Hematopoietic multipotent progenitor cell treated with erythropoietin and hydrocortisone succinate and interleukin-3 and kit ligand, for 8 days (in vitro differentiated cells): Measurements from ENCODE around the gene GNPNAT1.

Experiments used
- DNase-seq: peaks from one replicate; pipeline ENCODE4 v3.0.0-alpha.2; 2015

GNPNAT1 gene

GRCh38 chr14:52791223-52792096 lies at the start of gene GNPNAT1:
Gene GNPNAT1, minus strand, starts transcription at chr14:52791607. Its CDS starts 6,957 bp downstream, at chr14:52784650.
- peak; percentile 92 for DNase-seq

GRCh38 chr14:52840877-52841276 lies 49.5 kb upstream of the GNPNAT1 start:
- no peak for DNase-seq

- DNase-seq = no peak
Observed at GRCh38 chr14:52837451-52837850, 46.0 kb upstream of the GNPNAT1 start.

DNA sequence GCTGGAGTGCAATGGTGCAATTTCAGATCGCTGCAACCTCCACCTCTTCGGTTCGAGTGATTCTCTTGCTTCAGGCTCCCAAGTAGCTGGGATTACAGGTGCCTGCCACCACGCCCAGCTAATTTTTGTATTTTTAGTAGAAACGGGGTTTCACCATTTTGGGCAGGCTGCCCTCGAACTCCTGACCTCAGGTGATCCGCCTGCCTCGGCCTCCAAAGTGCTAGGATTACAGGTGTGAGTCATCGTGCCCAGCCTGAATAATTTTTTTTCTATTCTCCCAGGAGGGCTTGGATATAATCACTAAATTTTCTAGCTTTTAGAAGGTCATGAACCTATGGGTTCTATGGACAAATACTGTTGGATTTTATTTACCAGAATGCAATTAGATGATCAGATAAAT lies 44.7 kb upstream of the GNPNAT1 start:
- no peak for DNase-seq

DNA sequence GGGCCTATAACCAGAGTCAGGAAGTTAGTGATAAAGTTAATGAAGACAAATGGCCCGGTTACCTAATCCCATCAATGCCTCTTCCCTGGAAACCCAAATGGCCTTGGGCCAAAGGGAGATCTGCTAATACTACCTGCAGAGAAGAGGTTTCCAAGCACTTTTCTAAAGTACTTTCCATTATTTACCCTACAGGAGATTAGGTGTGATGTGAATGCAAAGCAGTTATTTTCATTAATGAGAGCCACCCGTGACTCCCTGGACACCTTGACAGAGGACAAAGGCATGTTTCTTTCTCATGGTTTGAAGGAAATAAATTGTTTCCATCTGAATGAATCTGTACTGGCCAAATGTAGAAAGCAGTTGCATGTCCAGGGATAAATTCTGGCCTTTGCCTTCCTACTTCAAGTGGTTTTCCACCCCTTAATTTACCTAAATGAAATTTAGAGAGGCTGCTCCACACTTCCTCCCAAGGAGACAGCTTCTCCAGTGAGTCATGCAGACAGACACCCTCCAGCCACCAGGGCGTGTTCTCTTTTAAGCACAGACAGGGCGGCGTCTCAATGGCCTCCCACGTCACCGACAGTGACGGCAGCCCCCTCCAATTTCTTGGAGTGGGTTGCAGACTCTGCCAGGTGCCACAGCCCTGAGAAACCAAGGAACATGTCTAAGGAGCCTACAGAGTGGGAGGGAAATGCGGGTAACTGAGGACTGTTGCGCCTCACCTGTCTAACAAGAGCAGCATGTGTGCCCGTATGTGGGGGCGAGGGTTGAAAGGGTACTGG lies 43.9 kb upstream of the GNPNAT1 start:
- DNase-seq = peak; percentile 12

- DNase-seq = peak; percentile 9
Observed at GRCh38 chr14:52834440-52834842, 43.0 kb upstream of the GNPNAT1 start.

GRCh38 chr14:52833891-52834290 lies 42.5 kb upstream of the GNPNAT1 start:
- no peak for DNase-seq

DNA sequence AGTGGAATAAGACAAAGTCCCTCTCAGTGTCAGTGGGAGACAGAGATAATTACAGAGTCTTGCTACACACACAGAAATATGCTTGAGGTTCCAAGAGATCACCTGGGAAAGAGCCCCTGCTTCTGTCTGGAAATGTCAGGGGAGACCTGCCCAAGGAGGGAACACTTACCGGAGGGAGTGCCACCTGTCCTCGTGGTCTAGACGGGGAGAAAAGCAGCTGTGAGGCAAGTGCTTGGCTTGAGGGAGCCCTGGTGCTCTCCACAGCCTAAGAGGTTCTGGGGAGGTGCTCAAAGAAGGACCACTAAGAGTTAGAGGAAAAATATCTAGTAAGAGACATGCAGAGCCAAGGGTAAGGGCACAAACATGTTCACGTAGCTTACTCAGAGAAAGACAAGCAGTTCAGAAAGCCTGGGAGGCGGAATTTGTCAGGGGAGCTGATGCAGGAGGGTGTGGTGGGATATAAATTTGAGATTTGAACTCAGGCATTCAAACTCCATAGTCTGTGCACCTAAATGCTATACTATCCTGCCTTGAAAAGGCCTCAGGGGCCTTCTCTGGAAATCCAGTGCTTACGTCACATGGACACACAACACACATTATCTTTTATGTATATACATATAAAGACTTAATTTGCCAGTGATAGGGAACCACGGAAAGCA lies 38.2 kb upstream of the GNPNAT1 start:
- DNase-seq = no peak

DNA sequence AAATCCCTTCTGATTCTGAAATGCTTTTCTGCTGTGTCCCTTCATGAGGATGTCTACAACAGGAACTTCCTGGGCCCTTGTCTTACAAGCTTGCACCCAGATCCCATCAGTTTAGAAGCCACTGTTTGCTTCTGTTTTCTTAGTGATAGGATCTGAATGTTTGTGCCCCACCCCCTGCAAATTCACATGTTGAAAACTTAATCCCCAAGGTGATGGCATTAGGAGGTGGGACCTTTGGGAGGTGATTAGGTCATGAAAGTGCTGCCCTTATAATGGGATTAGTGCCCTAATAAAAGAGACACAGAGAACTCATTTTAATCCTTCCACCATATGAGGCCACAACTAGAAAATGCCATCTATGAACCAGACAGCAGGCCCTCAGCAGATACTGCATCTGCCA lies 36.0 kb upstream of the GNPNAT1 start:
- no peak for DNase-seq

DNA sequence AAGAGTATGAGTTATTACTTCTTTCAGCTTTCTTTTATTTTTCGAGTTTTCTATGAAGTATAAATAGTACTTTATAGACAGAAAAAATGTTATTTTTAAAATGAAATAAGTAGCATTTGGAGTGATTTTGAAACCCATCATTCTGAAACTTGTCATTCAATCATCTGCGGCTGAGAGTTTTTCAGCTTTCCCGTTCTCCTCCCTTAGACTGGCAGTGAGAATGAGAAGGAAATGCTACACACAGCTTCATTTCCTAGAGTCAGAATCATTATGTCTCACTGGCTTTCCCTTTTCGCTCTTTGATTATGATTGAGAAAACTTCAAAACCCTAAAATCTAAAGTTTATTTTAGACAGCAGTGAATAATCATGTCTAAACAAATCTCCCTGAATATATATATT lies 33.7 kb upstream of the GNPNAT1 start:
- DNase-seq = no peak

DNA sequence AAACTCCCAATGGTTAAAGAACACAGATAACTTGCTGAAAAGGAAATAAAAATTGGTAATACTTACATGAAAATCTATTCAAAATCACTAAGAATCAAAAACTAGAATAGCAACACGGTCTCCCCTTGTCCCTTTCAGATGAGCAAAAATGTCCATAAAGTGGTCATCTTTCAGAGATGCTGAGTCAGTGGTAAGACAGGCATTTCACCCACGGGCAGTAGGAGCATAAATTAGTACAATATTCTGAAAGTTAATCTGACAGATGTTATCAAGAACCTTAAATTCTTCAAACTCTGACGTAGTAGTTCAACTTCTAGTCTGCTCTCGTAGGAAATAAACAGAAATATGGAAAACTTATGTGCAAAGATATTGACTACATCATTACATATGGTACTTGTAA lies 33.1 kb upstream of the GNPNAT1 start:
- no peak for DNase-seq

GRCh38 chr14:52821805-52822250 lies 30.4 kb upstream of the GNPNAT1 start:
- no peak for DNase-seq

DNA sequence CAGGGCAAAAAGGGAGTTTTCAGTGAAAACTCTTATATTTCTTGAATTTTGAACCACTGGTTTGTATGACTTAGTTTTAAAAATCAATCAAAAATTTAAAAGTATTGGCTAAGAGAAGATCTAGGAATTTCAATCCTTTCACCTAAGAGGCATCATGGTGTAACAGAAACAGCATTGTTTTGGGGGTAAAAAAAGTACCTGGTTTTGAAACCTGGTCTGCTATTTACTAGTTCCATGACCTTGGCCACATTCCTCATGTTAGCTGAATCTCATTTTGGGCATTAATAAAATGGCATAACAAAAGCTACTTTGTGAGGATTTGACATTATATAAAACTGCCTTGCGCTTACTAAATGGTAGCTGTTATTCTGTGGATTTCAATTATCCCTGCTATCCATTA lies 16.7 kb upstream of the GNPNAT1 start:
- no peak for DNase-seq

DNA sequence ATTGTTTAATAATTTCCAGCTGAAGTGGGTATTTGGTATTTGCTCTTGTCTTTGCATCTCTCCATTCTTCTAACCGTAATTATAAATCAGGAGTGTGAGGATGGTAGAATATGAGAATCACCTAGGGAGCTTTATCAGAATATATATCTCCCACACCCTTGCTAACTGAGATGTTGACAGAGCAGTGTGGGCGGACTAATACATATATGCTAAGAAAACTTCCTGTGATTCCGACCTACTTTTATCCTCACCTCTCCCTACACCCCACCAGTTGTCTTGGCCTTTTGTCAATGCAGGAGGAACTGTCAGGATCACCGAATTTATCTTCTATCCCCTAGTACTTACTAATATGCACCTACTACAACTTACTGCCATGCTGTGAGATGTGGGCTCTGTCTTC lies 14.7 kb upstream of the GNPNAT1 start:
- DNase-seq = no peak

DNA sequence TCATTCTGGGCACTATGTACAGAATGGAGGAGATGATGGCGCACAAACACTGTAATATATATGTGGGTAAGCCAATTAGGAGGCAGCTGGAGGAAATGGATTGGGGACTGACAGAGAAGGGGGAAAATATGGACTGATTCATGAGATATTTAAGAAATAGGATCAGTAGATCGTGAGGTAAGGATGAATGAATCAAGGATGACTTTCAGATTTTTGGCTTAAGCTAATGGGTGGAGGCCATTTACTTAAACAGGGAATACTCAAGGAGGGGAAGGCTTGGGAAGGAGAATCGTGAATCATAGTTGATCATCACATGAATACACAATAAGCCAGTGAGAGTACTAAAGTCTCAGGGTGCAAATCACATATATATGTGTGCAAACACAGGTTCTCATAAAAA lies 11.2 kb upstream of the GNPNAT1 start:
- no peak for DNase-seq

GRCh38 chr14:52801014-52801712 lies 9.8 kb upstream of the GNPNAT1 start:
- DNase-seq = no peak

DNA sequence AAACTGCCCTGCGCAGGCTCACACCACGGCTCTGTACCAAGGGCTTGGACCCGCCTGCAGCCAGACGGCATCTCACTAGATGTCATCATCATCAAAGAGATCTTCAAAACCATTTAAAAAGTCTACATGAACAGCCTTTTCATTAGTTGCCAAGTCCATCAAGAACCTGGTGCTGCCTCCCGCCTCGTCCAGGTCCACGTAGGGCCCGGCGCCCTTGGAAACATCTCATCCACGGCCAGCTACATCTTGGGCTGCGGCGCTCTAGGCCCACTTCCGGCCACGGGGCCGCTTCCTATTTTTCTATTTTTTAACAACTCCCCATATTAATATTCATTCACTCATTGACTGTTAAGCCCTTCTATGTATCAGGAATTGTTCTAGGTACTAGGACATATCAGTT lies 7.4 kb upstream of the GNPNAT1 start:
- no peak for DNase-seq

- DNase-seq = peak; percentile 26
Observed at GRCh38 chr14:52797653-52798052, 6.2 kb upstream of the GNPNAT1 start.

GRCh38 chr14:52793061-52793460 lies 1.7 kb upstream of the GNPNAT1 start:
- DNase-seq = no peak

DNA sequence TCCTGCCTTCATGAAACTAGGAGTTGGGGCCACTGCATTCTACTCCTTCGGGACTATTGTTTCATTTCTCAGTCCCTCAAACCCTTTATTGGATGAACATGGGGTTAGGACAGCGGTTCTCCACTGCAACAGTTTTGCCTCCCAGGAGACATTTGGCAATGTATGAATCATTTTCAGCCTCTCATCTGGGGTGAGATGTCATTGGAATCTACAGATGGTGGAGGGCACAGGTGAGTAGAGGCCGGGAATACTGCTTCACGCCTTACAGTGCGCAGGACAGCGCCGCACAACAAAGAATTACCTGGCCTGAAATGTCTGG lies 649 bp upstream of the GNPNAT1 start:
- no peak for DNase-seq

GRCh38 chr14:52790756-52791222 lies 618 bp downstream of the GNPNAT1 start:
- DNase-seq = no peak

DNA sequence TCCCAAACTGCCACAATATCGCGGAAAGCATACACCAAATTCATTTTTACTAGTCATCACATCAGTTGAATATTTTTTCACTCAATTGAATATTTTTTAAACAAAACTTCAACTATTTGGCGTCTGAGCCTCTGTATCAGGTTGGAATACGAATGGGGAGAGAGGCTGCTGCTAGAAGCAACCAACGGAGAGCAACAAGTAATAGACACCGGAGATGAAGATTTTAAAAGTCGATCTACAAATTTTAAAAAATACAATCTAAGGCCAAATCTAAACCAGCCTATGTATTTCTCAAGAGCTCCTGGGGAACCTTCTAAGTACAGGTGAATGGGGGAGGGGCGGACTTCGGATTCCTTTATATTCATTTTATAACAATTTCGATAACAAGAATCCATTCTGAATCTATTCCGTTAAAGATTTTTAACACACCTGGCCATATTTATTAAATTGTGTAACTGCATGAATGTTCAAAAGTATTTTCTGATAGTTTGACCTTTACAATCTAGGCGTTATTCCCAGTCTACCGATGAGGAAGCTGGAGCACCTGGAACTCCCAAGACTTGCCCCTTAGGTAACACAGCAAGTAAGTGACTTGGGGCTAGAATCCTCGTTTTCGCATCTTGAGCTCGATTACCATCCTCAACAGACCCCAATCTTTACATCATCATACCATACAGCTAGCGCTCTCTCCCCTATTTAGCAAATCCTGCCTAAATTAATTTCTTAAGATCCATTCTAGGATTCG lies 1.2 kb downstream of the GNPNAT1 start:
- DNase-seq = no peak
